ENCODE measurements around the gene PHTF2.
"Not testable (repeated sequence)": the region's sequence is repeated elsewhere in the genome, so short reads cannot be mapped to it uniquely, and the experiment has no call there.

The PHTF2 gene

GRCh38 chr7:77827999-77828398, 29.4 kb downstream of the PHTF2 start:
- in situ Hi-C loops (cut with MboI; ENCODE audit: low sequenced_read_pairs): no loop called here

GRCh38 chr7:77830649-77831355, 32.2 kb downstream of the PHTF2 start:
- in situ Hi-C loops (cut with MboI; ENCODE audit: low sequenced_read_pairs): no loop called here

GRCh38 chr7:77831481-77831880, 32.9 kb downstream of the PHTF2 start:
- in situ Hi-C loops (cut with MboI; ENCODE audit: low sequenced_read_pairs): no loop called here

- in situ Hi-C loops (cut with MboI; ENCODE audit: low sequenced_read_pairs): no loop called here
Observed at GRCh38 chr7:77831953-77832352, 33.4 kb downstream of the PHTF2 start.

GRCh38 chr7:77833136-77833535, 34.6 kb downstream of the PHTF2 start:
- in situ Hi-C loops (cut with MboI; ENCODE audit: low sequenced_read_pairs): no loop called here

GRCh38 chr7:77836425-77836824, 37.9 kb downstream of the PHTF2 start:
- in situ Hi-C loops (cut with MboI; ENCODE audit: low sequenced_read_pairs): not testable (repeated sequence)

GRCh38 chr7:77837275-77837674, 38.7 kb downstream of the PHTF2 start:
- in situ Hi-C loops (cut with MboI; ENCODE audit: low sequenced_read_pairs): no loop called here

GRCh38 chr7:77837966-77838365, 39.4 kb downstream of the PHTF2 start:
- in situ Hi-C loops (cut with MboI; ENCODE audit: low sequenced_read_pairs): no loop called here

GRCh38 chr7:77838929-77839491, 40.4 kb downstream of the PHTF2 start:
- in situ Hi-C loops (cut with MboI; ENCODE audit: low sequenced_read_pairs): no loop called here

GRCh38 chr7:77839919-77840318, 41.3 kb downstream of the PHTF2 start:
- in situ Hi-C loops (cut with MboI; ENCODE audit: low sequenced_read_pairs): no loop called here

- in situ Hi-C loops (cut with MboI; ENCODE audit: low sequenced_read_pairs): no loop called here
Observed at GRCh38 chr7:77843194-77843593, 44.6 kb downstream of the PHTF2 start.

- in situ Hi-C loops (cut with MboI; ENCODE audit: low sequenced_read_pairs): no loop called here
Observed at GRCh38 chr7:77846317-77847092, 47.9 kb downstream of the PHTF2 start.

- in situ Hi-C loops (cut with MboI; ENCODE audit: low sequenced_read_pairs): no loop called here
Observed at GRCh38 chr7:77855371-77856083, 57.0 kb downstream of the PHTF2 start.

- in situ Hi-C loops (cut with MboI; ENCODE audit: low sequenced_read_pairs): no loop called here
Observed at GRCh38 chr7:77858278-77858677, 59.7 kb downstream of the PHTF2 start.

GRCh38 chr7:77859343-77859742, 60.8 kb downstream of the PHTF2 start:
- in situ Hi-C loops (cut with MboI; ENCODE audit: low sequenced_read_pairs): no loop called here

GRCh38 chr7:77862691-77863090, 64.1 kb downstream of the PHTF2 start:
- in situ Hi-C loops (cut with MboI; ENCODE audit: low sequenced_read_pairs): no loop called here

- in situ Hi-C loops (cut with MboI; ENCODE audit: low sequenced_read_pairs): no loop called here
Observed at GRCh38 chr7:77863860-77864259, 65.3 kb downstream of the PHTF2 start.

GRCh38 chr7:77866370-77866769, 67.8 kb downstream of the PHTF2 start:
- in situ Hi-C loops (cut with MboI; ENCODE audit: low sequenced_read_pairs): no loop called here

- in situ Hi-C loops (cut with MboI; ENCODE audit: low sequenced_read_pairs): no loop called here
Observed at GRCh38 chr7:77866786-77867536, 68.4 kb downstream of the PHTF2 start.

GRCh38 chr7:77867537-77867865, 68.9 kb downstream of the PHTF2 start:
- in situ Hi-C loops (cut with MboI; ENCODE audit: low sequenced_read_pairs): no loop called here

- in situ Hi-C loops (cut with MboI; ENCODE audit: low sequenced_read_pairs): not testable (repeated sequence)
Observed at GRCh38 chr7:77872256-77872655, 73.7 kb downstream of the PHTF2 start.
